ENCODE data around the gene SPIRE2. TPM values are rescaled to one million over a fixed set of nuclear protein-coding genes. Genes with fewer than 3 reads are reported as not detected.

SPIRE2 gene, protein sequence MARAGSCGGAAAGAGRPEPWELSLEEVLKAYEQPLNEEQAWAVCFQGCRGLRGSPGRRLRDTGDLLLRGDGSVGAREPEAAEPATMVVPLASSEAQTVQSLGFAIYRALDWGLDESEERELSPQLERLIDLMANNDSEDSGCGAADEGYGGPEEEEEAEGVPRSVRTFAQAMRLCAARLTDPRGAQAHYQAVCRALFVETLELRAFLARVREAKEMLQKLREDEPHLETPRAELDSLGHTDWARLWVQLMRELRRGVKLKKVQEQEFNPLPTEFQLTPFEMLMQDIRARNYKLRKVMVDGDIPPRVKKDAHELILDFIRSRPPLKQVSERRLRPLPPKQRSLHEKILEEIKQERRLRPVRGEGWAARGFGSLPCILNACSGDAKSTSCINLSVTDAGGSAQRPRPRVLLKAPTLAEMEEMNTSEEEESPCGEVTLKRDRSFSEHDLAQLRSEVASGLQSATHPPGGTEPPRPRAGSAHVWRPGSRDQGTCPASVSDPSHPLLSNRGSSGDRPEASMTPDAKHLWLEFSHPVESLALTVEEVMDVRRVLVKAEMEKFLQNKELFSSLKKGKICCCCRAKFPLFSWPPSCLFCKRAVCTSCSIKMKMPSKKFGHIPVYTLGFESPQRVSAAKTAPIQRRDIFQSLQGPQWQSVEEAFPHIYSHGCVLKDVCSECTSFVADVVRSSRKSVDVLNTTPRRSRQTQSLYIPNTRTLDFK
- 1.1 and 1.2 TPM in 2 replicates for total RNA-seq

DNA sequence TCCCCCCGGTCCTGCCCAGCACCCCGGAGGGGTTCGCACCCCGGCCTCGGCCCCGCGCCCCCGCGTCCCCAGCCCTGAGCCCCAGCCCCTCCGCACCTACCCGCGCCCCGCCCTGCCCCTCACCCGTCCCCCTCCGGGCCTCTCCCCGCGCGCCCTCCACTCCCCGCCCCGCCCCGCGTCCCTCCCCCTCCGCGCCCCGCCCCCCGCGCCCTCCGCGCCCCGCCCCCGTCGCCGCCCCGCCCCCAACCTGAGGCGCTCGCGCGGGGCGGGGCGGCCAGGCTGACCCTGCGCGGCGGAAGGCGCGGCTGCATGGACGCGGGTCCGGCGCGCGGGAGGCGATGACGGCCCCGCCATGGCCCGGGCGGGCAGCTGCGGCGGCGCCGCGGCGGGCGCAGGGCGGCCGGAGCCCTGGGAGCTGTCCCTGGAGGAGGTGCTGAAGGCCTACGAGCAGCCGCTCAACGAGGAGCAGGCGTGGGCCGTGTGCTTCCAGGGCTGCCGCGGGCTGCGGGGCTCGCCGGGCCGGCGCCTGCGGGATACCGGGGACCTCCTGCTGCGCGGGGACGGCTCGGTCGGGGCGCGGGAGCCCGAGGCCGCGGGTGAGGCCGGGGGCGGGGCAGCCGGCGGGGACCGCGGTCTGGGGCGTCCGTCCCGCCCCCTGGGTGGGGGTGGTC, at the start of gene SPIRE2:
Gene SPIRE2, plus strand, starts transcription at position 277 of the 671 bp plus-strand sequence. Its CDS starts 76 bp downstream, at position 353.

GRCh38 chr16:89873109-89873971, 45.1 kb downstream of the SPIRE2 start, which contains the start of gene TCF25:
Gene TCF25, plus strand, starts transcription at chr16:89873592. Its CDS starts 76 bp downstream, at chr16:89873668.

GRCh38 chr16:89918453-89919347, 90.4 kb downstream of the SPIRE2 start, which contains the start of gene MC1R:
Gene MC1R, plus strand, starts transcription at chr16:89918862. Its CDS starts 397 bp downstream, at chr16:89919259.

Other genes with a start within 250 kb of the SPIRE2 start
- not detected in 2 replicates for gene DPEP1, start 214.8 kb upstream of the SPIRE2 start, total RNA-seq
- gene CHMP1A, start 170.8 kb upstream of the SPIRE2 start, total RNA-seq = 126 and 154 TPM in 2 replicates
- gene SPATA33, start 170.6 kb upstream of the SPIRE2 start, total RNA-seq = 4.0 and 6.3 TPM in 2 replicates
- 29.1 and 30.2 TPM in 2 replicates for gene CDK10, start 141.8 kb upstream of the SPIRE2 start, total RNA-seq
- gene SPATA2L, start 126.8 kb upstream of the SPIRE2 start, total RNA-seq = 14.0 and 23.2 TPM in 2 replicates
- 4.1 and 6.0 TPM in 2 replicates for gene VPS9D1, start 107.6 kb upstream of the SPIRE2 start, total RNA-seq
- gene ZNF276, start 106.9 kb upstream of the SPIRE2 start, total RNA-seq = 8.1 and 15.2 TPM in 2 replicates
- gene FANCA, start 11.8 kb upstream of the SPIRE2 start, total RNA-seq = 18.9 and 23.1 TPM in 2 replicates
- gene TCF25, start 45.1 kb downstream of the SPIRE2 start, total RNA-seq = 104 and 215 TPM in 2 replicates
- 1.5 and 1.7 TPM in 2 replicates for gene MC1R, start 90.4 kb downstream of the SPIRE2 start, total RNA-seq
- gene TUBB3, start 94.9 kb downstream of the SPIRE2 start, total RNA-seq = 159 and 160 TPM in 2 replicates
- gene DEF8, start 120.3 kb downstream of the SPIRE2 start, total RNA-seq = 97.0 and 115 TPM in 2 replicates
- 9.0 and 13.0 TPM in 2 replicates for gene DBNDD1, start 191.0 kb downstream of the SPIRE2 start, total RNA-seq
- gene PRDM7, start 248.9 kb downstream of the SPIRE2 start, total RNA-seq = not detected in 2 replicates

All from airway epithelial cell (primary cell).